ENCODE measurements around the gene RNASE9. TPM values are rescaled to one million over a fixed set of nuclear protein-coding genes. Genes with fewer than 3 reads are reported as not detected.

The RNASE9 gene
- total and polyA plus RNA-seq, 2 donors from 2014 or later: not detected

DNA sequence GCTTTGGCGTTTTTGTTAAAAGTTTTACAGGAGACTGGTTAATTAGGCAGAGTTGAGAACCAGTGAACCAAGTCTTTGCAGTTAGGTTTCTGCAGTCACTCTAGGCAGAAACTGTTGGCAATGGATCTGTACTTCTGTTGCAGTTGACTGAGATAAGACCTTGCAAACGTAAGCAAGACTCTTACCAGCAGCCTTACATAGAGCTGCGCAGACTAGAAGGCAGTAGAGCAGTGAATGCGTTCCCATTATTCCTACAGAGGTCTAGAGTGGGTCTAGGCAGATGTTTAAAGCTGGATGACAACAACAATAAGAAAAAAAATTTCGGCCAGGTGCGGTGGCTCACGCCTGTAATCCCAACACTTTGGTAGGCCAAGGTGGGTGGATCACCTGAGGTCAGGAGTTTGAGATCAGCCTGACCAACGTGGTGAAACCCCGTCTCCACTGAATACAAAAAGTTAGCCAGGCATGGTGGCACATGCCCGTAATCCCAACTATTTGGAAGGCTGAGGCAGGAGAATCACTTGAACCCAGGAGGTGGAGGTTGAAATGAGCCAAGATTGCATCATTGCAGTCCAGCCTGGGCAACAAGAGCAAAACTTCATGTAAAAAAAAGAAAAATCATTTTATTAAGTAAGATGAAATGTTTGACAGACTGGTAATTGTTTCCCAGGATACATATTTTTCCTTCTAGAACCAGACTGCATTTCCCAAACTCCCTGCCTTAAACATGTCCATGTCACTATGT is 12.3 kb downstream of the RNASE9 start:
- Histone ChIP-seq H3K9ac (ENCODE audit: low read length in 3 of 3) (no peak overlapping the region), H3K4me3 (ENCODE audit: low read length in 3 of 3) (no peak overlapping the region), H3K27me3 (ENCODE audit: control insufficient read depth, insufficient read depth, low read length) (no peaks in the 10 kb centered on the region), H3K27ac (ENCODE audit: low read depth in 2 of 2, low read length in 2 of 2) (no peak overlapping the region), H3K36me3 (ENCODE audit: control insufficient read depth in 2 of 3, insufficient read depth in 3 of 3, low read length in 3 of 3) (no peaks in the 10 kb centered on the region), H3K9me3 (ENCODE audit: control insufficient read depth in 2 of 3, insufficient read depth in 1 of 3, low read length in 3 of 3) (no peaks in the 10 kb centered on the region), H3K4me1 (ENCODE audit: control insufficient read depth in 2 of 3, insufficient read depth in 2 of 3, low read depth in 1 of 3, low read length in 3 of 3) (no peaks in the 10 kb centered on the region)
- no peak for FAIRE-seq
- peak in 2 of 5 donors; percentile 13 to 14 for DNase-seq
- intact Hi-C loops (cut with DNase I): no loop called here
- TF ChIP-seq CTCF (IDR thresholded peaks at IDR 0.05; ENCODE audit: borderline replicate concordance, extremely low read depth, insufficient read depth): no peak

DNA sequence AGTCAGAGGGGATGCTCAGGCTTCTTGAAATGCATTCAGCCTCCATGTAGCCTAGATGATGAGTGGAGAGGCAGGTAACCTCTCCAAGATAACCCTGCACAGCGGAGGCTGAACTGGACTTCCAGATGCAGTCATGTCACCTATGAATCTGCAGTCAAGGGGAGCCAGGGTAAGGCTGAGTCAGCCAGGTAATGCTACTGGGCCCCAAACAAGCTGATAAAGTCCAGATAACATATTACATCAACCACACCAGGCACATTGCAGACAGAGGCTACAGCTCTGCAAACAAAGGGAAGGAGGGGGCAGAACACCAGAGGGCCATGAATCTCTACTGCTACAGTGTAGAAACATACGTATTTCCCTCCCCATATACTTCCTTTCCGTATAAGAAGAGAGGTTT is 14.0 kb downstream of the RNASE9 start:
- no peak for TF ChIP-seq CTCF (IDR thresholded peaks at IDR 0.05; ENCODE audit: borderline replicate concordance, extremely low read depth, insufficient read depth)
- Histone ChIP-seq H3K9me3 (ENCODE audit: control insufficient read depth in 2 of 3, insufficient read depth in 1 of 3, low read length in 3 of 3) (no peaks in the 10 kb centered on the region), H3K27ac (ENCODE audit: low read depth in 2 of 2, low read length in 2 of 2) (no peak overlapping the region), H3K4me1 (ENCODE audit: control insufficient read depth in 2 of 3, insufficient read depth in 2 of 3, low read depth in 1 of 3, low read length in 3 of 3) (no peaks in the 10 kb centered on the region), H3K27me3 (ENCODE audit: control insufficient read depth, insufficient read depth, low read length) (no peaks in the 10 kb centered on the region), H3K4me3 (ENCODE audit: low read length in 3 of 3) (no peak overlapping the region), H3K9ac (ENCODE audit: low read length in 3 of 3) (no peak overlapping the region), H3K36me3 (ENCODE audit: control insufficient read depth in 2 of 3, insufficient read depth in 3 of 3, low read length in 3 of 3) (no peaks in the 10 kb centered on the region)
- intact Hi-C loops (cut with DNase I): no loop called here
- DNase-seq: no peak
- FAIRE-seq: no peak

- no peaks in the 10 kb centered on the region for H3K27me3 ChIP-seq (ENCODE audit: control insufficient read depth, insufficient read depth, low read length)
- FAIRE-seq: no peak
- no peaks in the 10 kb centered on the region for H3K36me3 ChIP-seq (ENCODE audit: control insufficient read depth in 2 of 3, insufficient read depth in 3 of 3, low read length in 3 of 3)
- no peak overlapping the region for H3K27ac ChIP-seq (ENCODE audit: low read depth in 2 of 2, low read length in 2 of 2)
- no peak for TF ChIP-seq CTCF (IDR thresholded peaks at IDR 0.05; ENCODE audit: borderline replicate concordance, extremely low read depth, insufficient read depth)
- H3K4me3 ChIP-seq (ENCODE audit: low read length in 3 of 3): no peak overlapping the region
- H3K4me1 ChIP-seq (ENCODE audit: control insufficient read depth in 2 of 3, insufficient read depth in 2 of 3, low read depth in 1 of 3, low read length in 3 of 3): no peaks in the 10 kb centered on the region
- intact Hi-C loops (cut with DNase I): no loop called here
- no peak for DNase-seq
- no peak overlapping the region for H3K9ac ChIP-seq (ENCODE audit: low read length in 3 of 3)
- H3K9me3 ChIP-seq (ENCODE audit: control insufficient read depth in 2 of 3, insufficient read depth in 1 of 3, low read length in 3 of 3): no peaks in the 10 kb centered on the region
Measured at GRCh38 chr14:20539906-20540305, 20.9 kb downstream of the RNASE9 start.

Measured in kidney (tissue), 14 donors.